Posterior vena cava (tissue), 2 donors: ENCODE results near the gene AMFR. TPM values are rescaled to one million over a fixed set of nuclear protein-coding genes. Genes with fewer than 3 reads are reported as not detected.

Source experiments
- DNase-seq: peaks from one replicate; pipeline ENCODE4 v3.0.0-alpha.2; 2020; ENCODE audit warnings: low spot score
- intact Hi-C, 2 donors: fragments of 100-400 bp; cut with DNase I; formaldehyde crosslinking; loops; one replicate each; pipeline versions ENCODE4 v1.14.1 to v1.14.2; 2022 to 2023
- long read RNA-seq, 2 donors: library from polyadenylated mRNA; unstranded; transcript quantifications; one replicate each; pipeline ENCODE4 v2.0.0, GENCODE V29; 2020 to 2021
- total RNA-seq, 2 donors: library from RNA; stranded (reverse); fragmentation: NEBNext Ultra II Directional; extraction: Animal tissue kit (Norgen Biotek cat#: 25700); gene quantifications; one replicate each; pipeline ENCODE4 v1.2.1, GENCODE V29; 2021
- donor health status: DM: yes; HTN: yes; CAD: no.
- donor health status: DM: yes; HTN: yes; CAD: no.

AMFR gene
- total RNA-seq = 100 to 1,000 TPM; 102 to 116 TPM
- long read RNA-seq, donor 1, transcript AMFR-201 (14 exons, 3,600 nt) = major isoform, 38 of 44 reads
- long read RNA-seq, donor 1, partial matches to known transcripts = 1 of 44 reads
- long read RNA-seq, donor 1, other reads (novel, unspliced or antisense) = 0 of 44 reads
- long read RNA-seq, donor 2, transcript AMFR-208 (1 exons, 1,844 nt) = minor isoform, 5 of 41 reads
- long read RNA-seq, donor 2, transcript AMFR-210 (2 exons, 1,230 nt) = major isoform, 14 of 41 reads
- long read RNA-seq, donor 2, partial matches to known transcripts = 1 of 41 reads
- long read RNA-seq, donor 2, other reads (novel, unspliced or antisense) = 18 of 41 reads

DNA sequence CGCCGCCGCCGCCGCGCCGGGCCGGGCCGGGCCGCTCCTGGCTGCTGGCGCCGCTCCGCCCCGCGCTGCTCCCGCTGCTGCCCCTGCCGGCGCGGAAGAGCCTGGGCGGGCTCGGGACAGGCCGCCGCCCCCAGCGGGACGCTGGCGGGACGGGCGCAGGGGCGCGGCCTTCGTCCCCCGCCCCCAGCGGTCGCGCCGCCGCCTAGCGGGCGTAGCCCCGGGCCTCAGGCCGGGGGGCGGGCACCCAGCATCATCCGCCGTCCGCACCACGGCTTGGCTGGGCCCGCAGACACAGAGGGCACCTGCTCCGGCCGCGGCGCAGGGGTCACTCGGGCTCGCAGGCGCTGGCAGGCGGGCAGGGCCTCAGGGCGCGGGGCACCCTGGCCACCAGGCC lies at the start of gene AMFR:
TSS of gene AMFR (minus strand) at position 107 of the 394 bp plus-strand sequence. CDS start 218 bp downstream, outside the sequence.
- DNase-seq = peak; percentile 89
- intact Hi-C loops = no loop called here

DNA sequence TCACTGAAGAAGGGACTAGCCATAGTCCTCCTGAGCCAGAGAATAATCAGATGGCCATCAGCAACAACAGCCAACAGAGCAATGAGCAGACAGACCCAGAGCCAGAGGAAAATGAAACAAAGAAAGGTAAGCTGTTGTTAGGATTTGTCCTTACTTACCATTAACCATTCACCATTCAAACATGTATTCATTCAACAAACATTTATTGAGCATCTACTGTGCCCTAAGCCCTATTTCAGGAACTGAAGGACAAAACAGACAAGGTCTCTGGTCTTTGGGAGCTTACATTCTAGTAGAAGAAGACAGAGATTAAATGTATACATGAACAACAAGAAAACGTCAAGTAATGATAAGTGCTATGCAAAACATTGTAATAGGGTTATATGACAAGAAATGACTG lies 45.3 kb upstream of the AMFR start:
- no peak for DNase-seq
- intact Hi-C loops = no loop called here

DNA sequence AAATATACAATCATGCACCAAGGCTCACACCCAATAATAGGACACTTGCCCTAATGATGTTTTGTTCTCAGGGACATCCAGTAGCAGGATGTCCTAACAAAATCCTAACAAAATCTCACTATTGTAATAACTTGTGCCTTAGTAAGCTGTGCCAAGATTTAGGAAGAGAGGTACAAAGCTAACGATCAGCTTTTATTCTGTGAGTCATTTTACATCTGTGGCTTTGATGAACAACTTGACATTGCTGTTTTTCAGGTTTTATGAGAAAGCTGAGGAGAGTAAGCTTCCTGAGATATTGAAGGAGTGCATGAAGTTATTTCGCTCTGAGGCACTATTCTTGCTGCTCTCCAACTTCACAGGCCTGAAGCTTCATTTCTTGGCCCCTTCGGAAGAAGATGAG lies 44.9 kb upstream of the AMFR start:
- intact Hi-C loops = no loop called here
- no peak for DNase-seq

DNA sequence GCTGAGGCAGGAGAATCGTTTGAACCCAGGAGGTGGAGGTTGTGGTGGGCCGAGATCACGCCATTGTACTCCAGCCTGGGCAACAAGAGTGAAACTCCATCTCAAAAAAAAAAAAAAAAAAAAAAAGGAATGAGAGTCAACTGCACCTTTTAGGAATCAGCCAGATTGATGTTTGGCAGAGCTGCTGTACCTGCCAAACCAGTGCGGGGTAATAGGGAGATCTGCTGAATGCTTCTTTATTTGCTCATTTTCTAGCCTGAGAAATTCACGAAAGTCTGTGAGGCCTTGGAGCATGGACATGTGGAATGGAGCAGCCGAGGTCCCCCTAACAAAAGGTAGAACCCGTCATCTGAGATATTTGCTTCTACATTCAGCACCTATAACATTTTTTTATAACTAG lies 44.4 kb upstream of the AMFR start:
- no peak for DNase-seq

DNA sequence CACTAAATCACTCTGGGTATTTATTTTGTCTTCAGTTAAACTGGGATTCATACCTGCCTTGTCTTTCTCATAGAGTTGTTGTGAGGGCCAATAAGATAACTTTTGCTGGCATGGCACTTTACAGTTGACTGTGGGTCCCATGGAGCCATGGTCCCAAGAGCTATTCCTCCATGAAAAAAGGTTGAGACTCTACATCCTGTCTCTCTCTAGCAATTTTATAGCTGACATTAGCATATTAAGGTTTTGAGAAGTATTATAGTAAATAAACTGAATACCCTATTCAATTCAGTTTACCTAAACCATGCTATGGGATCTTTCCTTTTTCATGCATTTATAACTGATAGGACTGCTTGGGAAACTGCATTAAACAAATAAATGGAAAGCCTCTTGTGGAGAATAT lies 43.5 kb upstream of the AMFR start:
- DNase-seq = no peak
- intact Hi-C loops = loop anchor here in 1 of 2 donors (5.0 kb wide), 1 partner anchor 481 kb away; no protein-coding TSS in a partner anchor

More for the DNA sequence above, 44.4 kb upstream of the AMFR start:
- intact Hi-C loops = loop anchor here in 1 of 2 donors (5.0 kb wide), 1 partner anchor 482 kb away; no protein-coding TSS in a partner anchor

DNA sequence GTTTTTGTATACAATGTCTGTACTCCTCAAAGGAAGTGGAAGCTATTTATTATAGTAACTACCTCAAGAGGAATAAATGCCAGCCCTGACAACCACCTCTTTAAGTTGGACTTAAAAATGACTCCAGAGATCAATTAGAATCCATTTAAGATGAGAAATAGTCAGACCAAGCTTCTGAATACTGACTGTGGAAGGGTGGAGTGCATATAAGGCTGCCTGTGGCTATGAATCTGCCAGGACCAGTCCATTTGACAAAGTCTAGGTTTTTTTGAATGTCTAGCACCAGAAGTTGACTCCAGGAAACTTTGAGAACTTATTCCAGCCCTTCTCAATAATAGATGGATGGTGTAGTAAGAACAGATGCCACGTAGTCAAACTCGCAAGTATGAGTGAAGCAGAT lies 41.0 kb upstream of the AMFR start:
- DNase-seq = no peak
- intact Hi-C loops = loop anchor here in 1 of 2 donors (5.0 kb wide), 1 partner anchor 479 kb away; no protein-coding TSS in a partner anchor

- intact Hi-C loops = no loop called here
Observed at GRCh38 chr16:56463153-56463552, 37.8 kb upstream of the AMFR start.

DNA sequence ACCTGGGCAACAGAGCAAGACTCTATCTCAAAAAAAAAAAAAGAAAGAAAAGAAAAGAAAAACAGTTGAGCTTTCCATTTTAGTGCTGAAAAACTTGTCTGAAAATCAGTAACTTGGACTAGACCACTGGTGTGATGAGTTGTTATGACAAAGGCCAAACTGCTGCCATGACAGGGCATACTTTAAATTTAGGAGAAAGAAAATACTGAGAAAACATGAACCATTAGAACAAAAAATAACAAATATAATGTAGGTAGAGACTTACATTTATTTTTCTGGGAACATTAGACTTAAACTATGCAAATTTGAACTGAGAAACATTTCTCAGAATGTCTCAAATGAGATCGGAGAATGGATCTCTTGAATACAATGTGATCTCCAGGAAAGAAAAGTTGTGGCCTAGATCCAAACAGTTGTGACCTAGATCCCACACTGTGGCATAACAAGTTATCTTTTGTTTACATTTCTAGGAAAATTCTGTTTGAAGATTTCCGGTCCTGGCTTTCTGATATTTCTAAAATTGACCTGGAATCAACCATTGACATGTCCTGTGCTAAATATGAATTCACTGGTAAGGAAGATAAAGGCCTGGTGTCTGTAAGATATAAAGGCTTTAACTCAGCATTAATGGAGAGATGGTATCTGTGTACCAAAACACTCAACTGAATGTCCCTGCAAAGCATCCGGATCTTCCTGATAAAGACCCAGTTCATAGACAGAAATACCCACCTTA lies 36.9 kb upstream of the AMFR start:
- no peak for DNase-seq
- intact Hi-C loops = no loop called here

More at GRCh38 chr16:56463153-56463552, 37.8 kb upstream of the AMFR start:
- DNase-seq = no peak

- intact Hi-C loops = no loop called here
- no peak for DNase-seq
Observed at GRCh38 chr16:56460101-56460500, 34.8 kb upstream of the AMFR start.

DNA sequence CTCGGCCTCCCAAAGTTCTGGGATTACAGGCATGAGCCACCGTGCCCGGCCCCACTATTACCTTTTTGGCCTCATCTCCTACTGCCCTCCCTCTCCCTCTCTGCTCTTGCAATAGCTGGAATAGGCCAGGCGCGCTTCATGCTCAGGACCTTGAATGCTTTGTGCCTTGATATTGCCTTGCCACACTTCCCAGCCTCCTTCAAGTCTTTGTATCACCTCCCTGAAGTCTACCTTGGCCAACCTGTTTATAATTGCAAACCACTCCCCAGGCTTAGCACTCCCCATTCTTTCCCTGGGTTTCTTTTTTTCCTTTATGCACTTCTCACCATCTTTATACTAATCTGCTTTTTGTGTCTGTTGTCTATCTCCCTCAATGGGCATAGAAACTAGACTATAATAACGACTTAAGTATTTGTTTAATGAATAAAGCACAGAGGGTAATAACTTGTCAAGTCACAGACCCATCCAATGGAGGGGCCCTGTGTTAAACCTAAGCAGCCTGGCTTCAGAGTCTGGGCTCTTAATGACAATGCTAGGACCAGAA lies 32.7 kb upstream of the AMFR start:
- no peak for DNase-seq
- intact Hi-C loops = no loop called here

- DNase-seq = no peak
- intact Hi-C loops = no loop called here
Observed at GRCh38 chr16:56451753-56452689, 26.7 kb upstream of the AMFR start.

GRCh38 chr16:56450986-56451752 lies 25.8 kb upstream of the AMFR start, which contains the start of the genes NUDT21 and OGFOD1:
TSS of gene NUDT21 (minus strand) at chr16:56451332. CDS start at chr16:56451202, 130 bp downstream.
TSS of gene OGFOD1 (plus strand) at chr16:56451554. CDS start at chr16:56451613, 59 bp downstream.
- peak; percentile 97 for DNase-seq
- intact Hi-C loops = no loop called here

DNA sequence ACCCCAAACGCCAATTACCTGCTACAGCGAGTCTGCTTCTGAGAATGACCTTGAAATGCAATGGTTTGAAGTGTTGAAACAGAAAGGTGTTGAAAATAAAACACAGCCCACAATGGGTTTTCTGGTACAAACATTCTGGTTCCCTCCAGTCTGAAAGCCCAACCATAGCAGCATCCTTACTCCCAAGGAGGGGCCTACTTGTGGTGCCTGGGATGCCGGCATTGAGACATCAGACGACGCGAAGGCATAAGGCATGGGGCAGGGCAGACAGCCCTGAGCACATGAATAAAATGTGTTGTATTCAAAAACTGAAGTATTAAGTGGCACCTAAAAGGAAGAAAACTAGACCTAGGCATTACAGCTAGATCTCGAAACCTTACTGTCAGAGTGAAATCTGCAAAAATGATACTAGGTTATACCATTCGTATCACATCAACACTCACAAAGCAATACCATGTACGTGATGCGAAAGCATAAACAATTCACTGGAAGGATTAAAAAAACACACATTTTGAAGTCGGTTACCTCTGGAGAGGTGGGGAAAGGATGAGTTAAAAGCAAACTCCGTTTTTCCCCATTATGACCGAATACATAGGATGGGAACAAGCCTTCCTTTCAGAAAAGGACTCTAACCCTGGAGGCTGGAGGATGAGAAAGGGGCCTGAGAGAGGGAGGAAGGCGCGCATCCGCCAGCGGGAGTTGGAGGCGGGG lies 25.1 kb upstream of the AMFR start:
- DNase-seq = no peak
- intact Hi-C loops = no loop called here

- DNase-seq = no peak
- intact Hi-C loops = no loop called here
Observed at GRCh38 chr16:56448005-56448404, 22.7 kb upstream of the AMFR start.

DNA sequence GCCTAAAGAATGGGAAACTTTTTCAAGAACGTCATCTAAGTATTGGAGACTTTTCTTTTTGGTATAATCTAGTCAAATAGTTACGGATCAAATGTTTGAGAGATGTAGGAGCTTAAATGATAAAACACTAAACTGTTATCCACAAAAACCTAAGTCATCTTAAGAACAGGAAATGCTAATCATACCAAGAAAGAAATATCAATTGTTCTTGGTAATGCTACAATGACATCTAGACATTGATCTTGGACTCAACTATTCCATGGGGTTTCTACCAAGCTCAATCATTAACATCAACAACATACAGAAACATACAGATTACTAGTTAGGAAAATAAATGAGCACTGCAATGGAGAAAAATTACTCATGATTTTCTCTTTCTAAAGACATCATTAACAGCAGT lies 21.9 kb upstream of the AMFR start:
- no peak for DNase-seq
- intact Hi-C loops = no loop called here

- intact Hi-C loops = no loop called here
Observed at GRCh38 chr16:56438038-56438437, 12.7 kb upstream of the AMFR start.

DNA sequence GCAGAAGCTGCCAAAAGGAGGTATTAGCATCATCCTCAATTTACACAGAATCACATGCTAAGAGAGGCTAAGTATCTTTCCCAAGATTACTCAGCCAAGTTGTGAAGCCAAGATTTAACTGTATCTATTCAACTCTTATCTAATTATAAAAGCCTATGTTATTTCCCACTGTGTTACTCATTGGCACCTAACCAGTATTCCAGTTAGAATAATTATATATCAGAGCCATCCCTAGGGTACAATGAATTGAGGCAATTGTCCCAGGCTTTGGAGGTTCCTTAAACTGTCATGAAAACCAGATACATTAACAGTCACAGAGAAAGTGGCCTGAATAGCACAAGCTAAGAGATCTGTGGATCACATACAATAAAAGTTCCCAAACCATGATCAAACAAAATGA lies 10.9 kb upstream of the AMFR start:
- DNase-seq = no peak
- intact Hi-C loops = no loop called here

More at GRCh38 chr16:56438038-56438437, 12.7 kb upstream of the AMFR start:
- DNase-seq = no peak

GRCh38 chr16:56428091-56428490 lies 2.7 kb upstream of the AMFR start:
- no peak for DNase-seq
- intact Hi-C loops = no loop called here
